Activated CD4-positive, alpha-beta T cell treated with anti-CD3 and anti-CD28 coated beads for 24 hours (primary cell): ENCODE measurements around the gene NR2C1.

ENCODE experiments used
- DNase-seq, 2 donors: peaks; one replicate each; pipeline ENCODE4 v3.0.0-alpha.2; 2020; ENCODE audit warnings: low read depth in 2 of 2

NR2C1 gene

GRCh38 chr12:95085612-95086011, 12.2 kb upstream of the NR2C1 start:
- no peak for DNase-seq

DNA sequence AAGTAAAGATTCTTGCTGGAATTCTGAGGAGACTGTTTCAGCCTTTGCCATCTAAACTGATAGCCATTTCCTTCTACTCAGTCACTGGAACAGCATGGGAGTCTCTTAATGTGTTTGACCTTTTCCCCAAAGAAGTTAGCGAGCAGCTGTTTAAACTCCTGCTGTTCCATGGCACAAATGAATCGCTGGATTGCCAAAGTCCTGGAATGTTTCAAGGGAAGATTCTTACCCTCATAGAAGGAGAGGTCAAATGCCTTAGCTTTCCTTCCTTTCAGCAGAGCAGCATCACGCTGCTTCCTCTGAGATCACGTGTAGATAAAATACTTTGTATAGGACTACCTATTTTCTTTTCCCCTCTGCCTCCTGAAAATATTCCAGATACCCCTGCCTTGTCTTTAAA, 10.5 kb upstream of the NR2C1 start:
- no peak for DNase-seq

DNA sequence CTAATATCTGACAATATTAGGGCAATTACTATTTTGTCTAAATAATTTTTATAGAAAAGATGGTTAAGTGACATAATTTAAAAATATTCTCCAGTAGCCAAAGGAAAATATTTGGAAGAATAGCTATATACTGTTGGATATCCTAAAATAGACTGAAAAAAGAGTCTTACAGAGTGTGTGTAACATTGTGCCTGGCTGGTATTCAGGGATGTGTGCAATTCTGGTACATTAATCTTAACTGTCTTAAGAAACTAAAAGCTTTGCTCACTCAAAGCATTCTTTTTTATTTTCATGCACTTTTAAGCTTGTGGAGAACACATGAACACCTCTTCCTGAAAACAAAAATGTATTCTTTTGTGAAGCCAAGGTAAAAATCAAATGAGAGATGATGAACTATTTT, 10.1 kb upstream of the NR2C1 start:
- DNase-seq: no peak

GRCh38 chr12:95077341-95077740, 3.9 kb upstream of the NR2C1 start:
- DNase-seq: no peak

DNA sequence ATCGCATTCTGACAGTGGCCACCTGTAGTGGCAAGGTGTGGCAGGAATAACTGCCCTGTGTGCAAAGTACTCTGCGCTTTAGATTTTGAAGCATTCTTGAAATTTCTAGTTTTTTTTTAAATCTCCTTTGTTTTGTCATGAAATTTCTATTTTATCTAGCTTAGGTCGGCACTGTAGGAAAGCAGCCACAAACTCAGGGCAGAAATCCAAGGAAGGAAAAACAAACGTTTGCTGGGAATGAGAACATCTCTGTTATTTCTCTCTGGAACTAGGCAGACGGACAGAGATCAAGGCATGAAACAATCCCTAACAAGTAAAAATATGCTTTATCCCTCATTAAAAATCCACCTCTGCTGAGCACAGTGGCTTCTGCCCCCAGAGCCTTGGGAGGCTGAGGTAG, 1.3 kb upstream of the NR2C1 start:
- no peak for DNase-seq

DNA sequence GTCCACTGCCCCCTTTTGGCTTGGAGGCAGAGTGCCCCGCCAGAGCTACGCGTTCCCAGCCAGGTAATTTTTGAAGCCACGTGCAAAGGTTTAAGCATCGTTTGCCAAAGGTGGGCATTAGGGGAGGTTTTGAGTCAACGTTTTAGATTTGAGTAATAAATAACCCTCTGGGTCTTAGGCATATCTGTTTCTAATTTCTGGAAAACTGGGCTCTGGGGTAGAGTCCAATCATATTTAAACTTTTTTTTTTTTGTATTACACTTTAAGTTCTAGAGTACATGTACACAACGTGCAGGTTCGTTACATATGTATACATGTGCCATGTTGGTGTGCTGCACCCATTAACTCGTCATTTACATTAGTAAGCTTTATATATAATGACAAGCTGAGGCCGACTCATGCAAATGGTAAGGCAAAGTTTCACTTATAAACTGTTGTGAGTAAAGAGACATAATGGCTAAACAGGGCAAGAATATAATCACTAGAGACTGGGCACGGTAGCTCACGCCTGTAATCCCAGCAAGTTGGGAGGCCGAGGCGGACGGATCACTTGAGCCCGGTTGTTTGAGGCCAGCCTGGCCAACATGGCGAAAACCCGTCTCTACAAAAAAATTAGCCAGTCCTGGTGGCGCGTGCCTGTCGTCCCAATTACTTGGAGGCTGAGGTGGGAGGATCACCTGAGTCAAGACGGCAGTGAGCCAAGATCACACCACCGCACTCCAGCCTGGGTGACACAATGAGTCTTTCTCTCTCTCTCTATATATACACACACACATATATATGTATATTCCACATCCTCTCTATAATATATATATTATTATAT, 491 bp upstream of the NR2C1 start:
- DNase-seq: no peak

DNA sequence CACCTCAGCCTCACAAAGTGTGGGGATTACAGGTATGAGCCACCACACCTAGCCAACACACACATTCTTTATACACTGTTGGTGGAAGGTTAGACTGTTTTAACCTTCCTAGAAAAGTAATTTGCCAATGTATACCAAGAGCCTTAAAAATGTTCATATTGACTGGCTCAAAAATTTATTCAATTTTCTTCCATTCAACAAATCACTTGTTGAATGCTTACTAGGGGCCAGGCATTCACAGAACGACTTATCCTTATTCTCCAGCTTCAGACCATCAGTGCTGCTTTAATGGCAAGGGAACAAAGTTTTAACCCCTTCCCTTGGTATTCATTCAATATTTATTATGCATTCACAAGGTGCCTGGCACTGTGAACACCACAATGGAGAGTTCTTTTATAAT, 3.0 kb downstream of the NR2C1 start:
- DNase-seq: no peak

GRCh38 chr12:95066091-95066855, 7.1 kb downstream of the NR2C1 start:
- no peak for DNase-seq

DNA sequence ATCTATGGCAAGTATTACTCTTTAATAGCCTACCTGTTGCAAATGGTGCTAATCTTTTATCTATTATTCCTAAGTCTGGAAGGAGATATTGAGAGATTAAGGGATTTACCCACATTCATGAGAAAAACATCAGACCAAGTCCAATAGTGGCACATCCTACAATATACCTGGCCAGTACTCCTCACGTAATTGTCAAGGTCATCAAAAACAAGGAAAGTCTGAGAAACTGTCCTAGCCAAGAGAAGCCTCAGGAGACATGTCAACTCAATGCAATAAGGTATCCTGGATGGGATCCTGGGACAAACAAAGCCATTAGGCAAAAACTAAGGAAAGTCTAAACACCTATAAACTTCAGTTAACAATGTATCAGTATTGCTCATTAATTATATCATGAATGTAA, 12.5 kb downstream of the NR2C1 start:
- DNase-seq: no peak

GRCh38 chr12:95059984-95060383, 13.4 kb downstream of the NR2C1 start:
- DNase-seq: no peak

DNA sequence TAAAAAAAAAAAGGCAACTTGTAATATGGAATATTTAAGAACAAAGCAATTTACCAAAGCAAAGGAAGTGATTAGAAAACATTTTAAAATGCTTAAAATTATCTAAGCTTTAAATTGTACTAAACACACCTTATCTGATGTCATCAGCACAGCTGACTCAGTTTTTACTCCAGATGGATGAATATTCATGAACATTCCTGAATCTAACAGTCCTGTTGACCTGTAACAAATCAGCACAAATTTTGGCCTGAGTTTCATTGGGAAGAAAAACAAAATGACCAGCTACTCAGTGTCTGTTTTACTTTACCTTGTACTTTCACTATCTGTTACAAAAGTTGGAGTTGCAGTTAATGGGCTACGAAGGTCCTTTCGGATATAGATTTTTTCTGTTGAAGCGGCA, 16.0 kb downstream of the NR2C1 start:
- no peak for DNase-seq

DNA sequence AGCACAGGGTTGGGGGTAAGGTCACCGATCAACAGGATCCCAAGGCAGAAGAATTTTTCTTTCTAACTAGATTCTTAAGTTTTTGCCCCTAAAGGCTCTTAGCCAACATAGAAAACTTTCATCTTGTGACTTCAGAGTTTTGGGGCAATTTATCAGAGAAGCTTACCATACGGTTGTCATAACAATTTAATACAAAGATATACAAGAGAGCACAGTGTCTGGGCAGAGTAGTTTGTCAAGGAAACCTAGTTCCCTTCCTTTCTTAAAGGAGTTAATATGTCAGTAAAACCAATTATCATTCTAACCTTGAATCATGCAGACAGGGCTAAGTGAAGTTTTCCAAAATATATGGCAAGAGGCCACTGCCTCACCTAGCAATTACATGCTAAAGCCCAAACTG, 18.4 kb downstream of the NR2C1 start:
- DNase-seq: no peak

DNA sequence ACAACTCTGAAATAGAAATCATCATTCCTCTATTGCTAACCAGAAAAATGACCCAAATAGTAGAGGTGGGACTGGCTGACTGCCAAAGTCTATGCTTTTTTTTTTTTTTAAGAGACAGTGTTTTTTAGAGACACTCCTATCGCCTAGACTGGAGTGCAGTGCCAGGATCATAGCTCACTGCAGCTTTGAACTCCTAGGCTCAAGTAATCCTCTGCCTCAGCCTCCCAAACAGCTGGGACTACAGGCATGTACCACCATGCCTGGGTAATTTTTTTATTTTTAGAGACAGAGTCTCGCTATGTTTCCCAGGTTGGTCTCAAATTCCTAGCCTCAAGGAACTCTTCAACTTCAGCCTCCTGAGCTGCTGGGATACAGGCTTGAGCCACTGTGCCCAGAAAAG, 19.2 kb downstream of the NR2C1 start:
- DNase-seq: no peak

GRCh38 chr12:95051241-95051640, 22.2 kb downstream of the NR2C1 start:
- no peak for DNase-seq

DNA sequence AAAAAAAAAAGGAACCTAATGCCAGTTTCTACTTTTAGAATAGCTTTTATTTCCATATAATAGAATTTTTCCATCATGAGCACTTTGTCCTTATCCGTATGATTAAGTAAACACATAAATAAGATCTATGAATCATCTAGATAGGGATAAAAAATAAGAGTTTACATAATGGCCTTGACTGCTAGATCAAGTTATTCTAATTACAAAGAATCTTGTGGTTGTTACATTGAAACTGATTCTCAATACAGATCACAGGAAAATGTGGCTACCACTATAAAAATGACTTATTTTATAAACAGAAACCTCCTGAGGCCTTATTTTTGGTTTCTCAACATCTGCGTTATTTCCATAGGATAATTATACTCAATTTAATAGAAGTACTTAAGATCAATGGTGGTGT, 35.5 kb downstream of the NR2C1 start:
- DNase-seq: no peak

- no peak for DNase-seq
Measured at GRCh38 chr12:95034750-95035149, 38.7 kb downstream of the NR2C1 start.

GRCh38 chr12:95022477-95022876, 50.9 kb downstream of the NR2C1 start:
- DNase-seq: no peak

- no peak for DNase-seq
Measured at GRCh38 chr12:95017482-95017881, 55.9 kb downstream of the NR2C1 start.

- no peak for DNase-seq
Measured at GRCh38 chr12:95016120-95016519, 57.3 kb downstream of the NR2C1 start.

- no peak for DNase-seq
Measured at GRCh38 chr12:95014554-95014953, 58.9 kb downstream of the NR2C1 start.

DNA sequence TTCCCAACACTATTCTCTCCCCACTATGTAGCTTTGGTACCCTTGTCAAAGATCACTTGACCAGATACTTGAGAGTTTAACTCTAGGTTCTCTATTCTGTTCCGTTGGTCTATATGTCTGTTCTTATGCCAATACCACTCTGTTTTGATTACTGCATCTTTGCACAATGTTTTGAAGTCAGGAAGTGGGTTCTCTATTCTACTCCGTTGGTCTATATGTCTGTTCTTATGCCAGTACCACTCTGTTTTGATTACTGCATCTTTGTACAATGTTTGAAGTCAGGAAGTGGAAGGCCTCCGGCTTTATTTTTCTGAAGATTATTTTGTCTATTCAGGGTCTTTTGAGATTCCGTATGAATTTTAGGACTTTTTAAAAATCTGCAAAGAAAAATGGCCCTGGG, 67.2 kb downstream of the NR2C1 start:
- DNase-seq: no peak

DNA sequence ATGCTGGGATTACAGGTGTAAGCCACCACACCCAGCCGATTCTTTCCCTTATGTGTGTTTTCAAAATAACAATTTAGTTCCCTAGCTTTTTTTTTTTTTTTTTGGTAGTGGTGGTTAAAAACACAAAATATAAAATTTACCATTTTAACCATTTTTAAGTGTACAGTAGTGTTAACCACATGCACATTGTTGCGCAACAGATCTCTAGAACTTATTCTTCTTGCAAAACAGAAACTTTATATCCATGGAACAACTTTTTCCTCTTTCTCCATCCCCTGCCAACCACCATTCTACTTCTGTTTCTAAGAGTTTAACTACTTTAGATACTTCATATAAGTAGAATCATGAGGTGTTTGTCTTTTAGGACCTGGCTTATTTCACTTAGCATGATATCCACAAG, 68.8 kb downstream of the NR2C1 start:
- DNase-seq: no peak

DNA sequence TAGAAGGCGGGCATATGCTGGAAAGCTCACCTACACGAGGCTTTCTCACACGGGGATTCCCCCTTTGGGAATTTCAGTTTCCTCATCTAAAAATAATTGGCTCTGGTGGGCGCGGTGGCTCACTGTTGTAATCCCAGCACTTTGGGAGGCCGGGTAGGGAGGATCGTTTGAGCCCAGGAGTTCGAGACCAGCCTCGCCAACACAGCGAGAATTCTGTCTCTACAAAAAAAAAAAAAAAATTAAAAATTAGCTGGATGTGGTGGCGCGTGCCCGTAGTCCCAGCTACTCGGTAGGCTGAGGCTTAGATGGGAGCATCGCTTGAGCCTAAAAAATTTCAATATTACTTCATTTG, 69.5 kb downstream of the NR2C1 start:
- no peak for DNase-seq
